Karpas-422 (cell line): ENCODE measurements around the gene NDUFB1. TPM values are rescaled to one million over a fixed set of nuclear protein-coding genes. Genes with fewer than 3 reads are reported as not detected.

ENCODE experiments used
- DNase-seq: peaks from one replicate; pipeline ENCODE4 v3.0.0-alpha.2; 2015
- H2AFZ ChIP-seq: fragments of 200-600 bp; sonication (generic); 2 replicates; pipeline ENCODE4 v1.6.1; 2014; ENCODE audit warnings: antibody characterized with exemption, low read length, mixed read lengths
- H3K27ac ChIP-seq: fragments of 200-600 bp; sonication (generic); 2 replicates; pipeline ENCODE4 v1.5.1; 2014; ENCODE audit warnings: mild to moderate bottlenecking, low read length, moderate library complexity
- H3K27me3 ChIP-seq: fragments of 200-600 bp; sonication (generic); 2 replicates; pipeline ENCODE4 v1.6.1; 2014; ENCODE audit warnings: low read length, mixed read lengths
- H3K36me3 ChIP-seq: fragments of 200-600 bp; sonication (generic); 2 replicates; pipeline ENCODE4 v1.6.1; 2014; ENCODE audit warnings: low read length, mixed read lengths; ENCODE audit not compliant: insufficient read depth
- H3K4me1 ChIP-seq: fragments of 200-600 bp; sonication (generic); 2 replicates; pipeline ENCODE4 v1.6.1; 2014; ENCODE audit warnings: mild to moderate bottlenecking, low read length, mixed read lengths
- H3K4me2 ChIP-seq: fragments of 200-600 bp; sonication (generic); 2 replicates; pipeline ENCODE4 v1.6.1; 2014; ENCODE audit warnings: low read length, low read depth, mild to moderate bottlenecking; ENCODE audit not compliant: poor library complexity, severe bottlenecking
- H3K4me3 ChIP-seq: fragments of 200-600 bp; sonication (generic); 2 replicates; pipeline ENCODE4 v1.5.1; 2014; ENCODE audit warnings: mild to moderate bottlenecking, antibody characterized with exemption, low read length, mixed read lengths
- H3K79me2 ChIP-seq: fragments of 200-600 bp; sonication (generic); 2 replicates; pipeline ENCODE4 v1.6.1; 2014; ENCODE audit warnings: mild to moderate bottlenecking, low read length, mixed read lengths
- H3K9ac ChIP-seq: fragments of 200-600 bp; sonication (generic); 2 replicates; pipeline ENCODE4 v1.6.0; 2014; ENCODE audit warnings: low read length
- H3K9me2 ChIP-seq: fragments of 200-600 bp; sonication (generic), shearing (Covaris generic); replicated peaks from 2 replicates; pipeline ENCODE4 v1.6.0; 2014; ENCODE audit warnings: mild to moderate bottlenecking, low read length, moderate library complexity; ENCODE audit not compliant: insufficient read depth
- H3K9me3 ChIP-seq: fragments of 300-700, 200-600 bp; sonication (generic); 2 replicates; pipeline ENCODE4 v1.6.1; 2014; ENCODE audit warnings: low read length, mixed read lengths
- H4K20me1 ChIP-seq: fragments of 200-600 bp; sonication (generic); 2 replicates; pipeline ENCODE4 v1.6.1; 2014; ENCODE audit warnings: mild to moderate bottlenecking, antibody characterized with exemption, low read length, low read depth; ENCODE audit not compliant: insufficient read depth
- total RNA-seq: library from RNA; depleted of rRNA; stranded (reverse); fragments of >200 nt; shearing (Covaris generic); gene quantifications from 2 replicates; pipeline ENCODE4 v1.2.3, GENCODE V29; 2014; ENCODE audit warnings: low replicate concordance; rRNA removed

NDUFB1 gene
- total RNA-seq: 873 and 892 TPM in 2 replicates

DNA sequence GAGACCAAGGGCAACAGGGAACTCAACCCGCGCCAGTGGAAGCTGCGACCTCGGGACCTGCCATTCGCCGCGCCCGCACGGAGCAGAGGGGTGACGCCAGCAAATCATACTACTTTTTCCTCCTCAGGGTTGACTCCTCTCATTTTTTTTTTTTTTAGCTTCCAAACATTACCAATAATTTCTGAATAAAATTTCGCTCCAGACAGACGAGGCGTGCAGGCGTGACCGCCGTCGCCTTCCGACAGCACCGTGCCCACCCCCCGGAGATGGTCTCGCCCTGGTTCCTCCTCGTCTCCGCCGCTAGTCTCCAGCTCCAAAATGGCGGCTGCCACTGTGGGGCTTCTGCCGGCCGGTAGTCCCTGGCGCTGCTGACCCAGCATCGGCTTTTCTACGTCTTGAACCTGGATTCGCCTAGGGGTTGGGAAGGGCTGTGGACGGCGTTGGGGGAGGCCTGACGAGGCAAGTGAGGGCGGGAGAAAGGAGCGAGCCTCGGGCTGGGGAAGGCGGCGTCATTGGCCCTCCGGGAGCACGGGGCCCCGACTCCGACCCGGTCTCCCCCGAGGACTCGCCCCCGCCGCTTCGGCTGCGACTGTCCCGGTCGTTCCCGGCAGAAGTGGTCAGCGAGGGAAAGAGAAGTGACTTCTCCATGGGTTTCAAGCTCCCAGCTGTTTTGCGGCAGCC lies at the start of gene NDUFB1, which contains the start of gene CPSF2:
NDUFB1 (minus strand) TSS at position 37 of the 681 bp plus-strand sequence. CDS start 4,069 bp downstream, outside the sequence.
CPSF2 (plus strand) TSS at position 300 of the 681 bp plus-strand sequence. CDS start 9,016 bp downstream, outside the sequence.
- H3K4me3 ChIP-seq: peak within 1 kb of the TSS; percentile 85
- peak; percentile 96 for DNase-seq
- H3K9me2 ChIP-seq: no peaks in the 10 kb centered on the region
- H3K4me2 ChIP-seq: peak within 1 kb of the TSS; percentile 84
- no peaks in the 10 kb centered on the region for H4K20me1 ChIP-seq
- peaks cover 55% of the 10 kb centered on the region; the same call in 1 of the 2 replicates for H3K36me3 ChIP-seq
- no peaks in the 10 kb centered on the region for H3K9me3 ChIP-seq
- peak within 1 kb of the TSS; percentile 76 for H3K27ac ChIP-seq
- peaks cover 39% of the 10 kb centered on the region for H3K4me1 ChIP-seq
- no peaks in the 10 kb centered on the region for H3K27me3 ChIP-seq
- peak within 1 kb of the TSS; percentile 94 for H2AFZ ChIP-seq
- peaks cover 83% of the 10 kb centered on the region for H3K79me2 ChIP-seq
- H3K9ac ChIP-seq: peak within 1 kb of the TSS; percentile 95

DNA sequence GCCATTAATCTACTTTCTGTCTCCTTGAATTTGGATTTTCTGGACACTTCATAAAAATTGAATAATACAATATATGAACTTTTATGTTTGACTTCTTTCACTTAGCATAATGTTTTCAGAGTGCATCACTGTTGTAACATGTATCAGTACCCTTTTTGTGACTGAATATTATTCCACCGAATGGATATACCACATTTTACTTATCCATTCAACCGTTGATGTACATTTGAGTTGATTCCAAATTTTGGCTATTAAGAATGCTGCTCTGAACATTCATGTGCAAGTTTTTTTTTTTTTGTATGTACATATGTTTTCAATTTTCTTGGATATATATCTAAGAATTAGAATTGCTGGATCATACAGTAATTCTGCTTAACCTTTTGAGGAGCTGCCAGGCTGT lies 43.5 kb upstream of the NDUFB1 start:
- no peak overlapping the region for H3K27ac ChIP-seq
- no peaks in the 10 kb centered on the region for H3K4me1 ChIP-seq
- no peaks in the 10 kb centered on the region for H3K9me2 ChIP-seq
- no peak for DNase-seq
- peaks cover 14% of the 10 kb centered on the region for H3K9me3 ChIP-seq
- peaks cover 67% of the 10 kb centered on the region for H3K36me3 ChIP-seq
- no peaks in the 10 kb centered on the region for H3K79me2 ChIP-seq
- H3K9ac ChIP-seq: no peak overlapping the region
- H3K27me3 ChIP-seq: no peaks in the 10 kb centered on the region
- H3K4me2 ChIP-seq: no peak overlapping the region
- no peaks in the 10 kb centered on the region for H4K20me1 ChIP-seq
- H2AFZ ChIP-seq: no peak overlapping the region
- H3K4me3 ChIP-seq: no peak overlapping the region

DNA sequence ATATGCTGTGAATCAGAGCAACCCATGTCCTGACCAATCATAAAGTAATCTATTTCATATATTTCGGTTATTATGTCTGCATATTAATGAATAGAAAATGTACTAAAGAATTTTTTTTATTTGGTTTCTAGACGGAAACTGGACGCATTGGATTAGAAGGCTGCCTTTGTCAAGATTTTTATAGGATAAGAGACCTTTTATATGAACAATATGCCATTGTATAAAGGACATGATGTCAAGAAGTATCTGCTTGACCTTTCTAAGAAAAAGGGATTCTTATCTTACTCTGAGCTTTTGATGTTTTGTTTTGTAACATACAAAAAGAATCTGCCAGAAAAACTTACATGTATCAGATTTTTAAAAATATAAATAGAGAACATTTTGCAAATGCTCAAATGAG lies 40.0 kb upstream of the NDUFB1 start:
- Histone ChIP-seq H3K4me2 (no peak overlapping the region), H3K27ac (no peak overlapping the region), H2AFZ (no peak overlapping the region), H4K20me1 (no peaks in the 10 kb centered on the region), H3K9ac (no peak overlapping the region), H3K27me3 (no peaks in the 10 kb centered on the region), H3K36me3 (peaks cover 94% of the 10 kb centered on the region), H3K9me3 (peaks cover 14% of the 10 kb centered on the region), H3K4me1 (no peaks in the 10 kb centered on the region), H3K9me2 (no peaks in the 10 kb centered on the region), H3K79me2 (peaks cover 9% of the 10 kb centered on the region; the same call in 1 of the 2 replicates), H3K4me3 (no peak overlapping the region)
- DNase-seq: no peak

DNA sequence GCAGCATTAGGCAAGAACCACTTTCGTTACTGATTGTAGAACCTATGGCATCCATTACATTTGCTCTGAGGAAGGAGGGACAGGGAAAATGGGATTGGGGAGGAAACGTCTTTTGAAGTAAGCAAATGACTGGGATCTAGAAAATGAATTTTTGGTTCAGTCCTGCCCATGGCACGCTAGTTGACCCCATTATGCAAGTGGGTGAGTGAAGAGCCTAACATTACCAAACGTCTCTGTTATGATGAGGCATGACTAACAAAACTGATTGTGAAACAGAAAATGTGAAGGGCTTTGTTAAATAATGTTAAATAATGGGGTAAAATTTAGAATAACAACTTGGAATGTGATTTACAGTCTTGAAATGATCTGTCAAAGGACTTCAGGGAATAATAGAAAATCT lies 39.1 kb upstream of the NDUFB1 start:
- H3K4me1 ChIP-seq: no peaks in the 10 kb centered on the region
- H3K4me2 ChIP-seq: no peak overlapping the region
- no peak overlapping the region for H2AFZ ChIP-seq
- peaks cover 12% of the 10 kb centered on the region; the same call in 1 of the 2 replicates for H3K79me2 ChIP-seq
- no peak overlapping the region for H3K9ac ChIP-seq
- no peaks in the 10 kb centered on the region for H4K20me1 ChIP-seq
- no peaks in the 10 kb centered on the region for H3K27me3 ChIP-seq
- H3K9me2 ChIP-seq: no peaks in the 10 kb centered on the region
- no peak for DNase-seq
- H3K9me3 ChIP-seq: peaks cover 14% of the 10 kb centered on the region
- H3K36me3 ChIP-seq: peaks cover 96% of the 10 kb centered on the region
- no peak overlapping the region for H3K4me3 ChIP-seq
- no peak overlapping the region for H3K27ac ChIP-seq

DNA sequence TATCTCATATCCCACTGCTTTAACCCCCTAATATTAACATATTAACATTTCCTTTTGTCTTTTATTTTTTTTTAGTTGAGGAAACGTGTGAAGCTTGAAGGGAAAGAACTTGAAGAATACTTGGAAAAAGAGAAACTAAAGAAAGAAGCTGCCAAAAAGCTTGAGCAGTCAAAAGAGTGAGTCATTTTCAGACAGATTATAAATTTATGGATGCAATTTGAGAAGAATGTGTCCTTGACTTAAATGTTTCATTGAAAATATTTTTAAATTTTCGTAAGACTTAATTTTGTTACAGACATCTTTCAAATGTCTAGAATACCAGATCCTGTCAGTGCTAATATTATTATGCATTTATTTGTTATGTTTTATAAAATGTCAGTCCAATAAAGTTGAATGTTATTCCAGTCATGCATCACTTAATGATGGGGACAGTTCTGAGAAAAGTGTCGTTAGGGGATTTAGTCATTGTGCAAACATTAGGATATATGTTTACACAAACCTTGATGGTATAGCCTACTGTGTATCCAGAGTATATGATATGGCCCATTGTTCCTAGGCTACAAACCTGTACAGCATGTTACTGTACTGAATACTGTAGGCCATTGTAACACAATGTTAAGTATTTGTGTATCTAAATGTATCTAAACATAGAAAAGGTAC lies 32.9 kb upstream of the NDUFB1 start:
- peaks cover 68% of the 10 kb centered on the region for H3K36me3 ChIP-seq
- no peaks in the 10 kb centered on the region for H3K27me3 ChIP-seq
- H3K9me2 ChIP-seq: no peaks in the 10 kb centered on the region
- H3K9me3 ChIP-seq: no peaks in the 10 kb centered on the region
- H3K27ac ChIP-seq: no peak overlapping the region
- H4K20me1 ChIP-seq: 0 out of 2 replicates have a peak, but pooled peaks cover 4% of the 10 kb centered on the region
- peaks cover 53% of the 10 kb centered on the region for H3K79me2 ChIP-seq
- H3K4me3 ChIP-seq: no peak overlapping the region
- no peak for DNase-seq
- no peak overlapping the region for H3K4me2 ChIP-seq
- no peak overlapping the region for H2AFZ ChIP-seq
- no peak overlapping the region for H3K9ac ChIP-seq
- no peaks in the 10 kb centered on the region for H3K4me1 ChIP-seq

DNA sequence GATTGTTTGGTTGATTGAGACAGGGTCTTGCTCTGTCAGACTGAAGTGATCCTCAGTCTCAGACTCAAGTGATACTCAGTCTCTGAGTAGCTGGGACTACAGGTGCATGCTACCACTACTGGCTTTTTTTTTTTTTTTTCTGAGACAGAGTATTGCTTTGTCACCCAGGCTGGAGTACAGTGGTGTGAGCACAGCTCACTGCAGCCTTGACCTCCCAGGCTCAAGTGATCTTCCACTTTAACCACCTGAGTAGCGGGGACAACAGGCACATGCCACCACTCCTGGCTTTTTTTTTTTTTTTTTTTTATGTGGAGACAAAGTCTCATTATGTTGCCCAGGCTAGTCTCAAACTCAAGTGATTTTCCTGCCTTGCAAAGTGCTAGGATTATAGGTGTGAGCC lies 32.1 kb upstream of the NDUFB1 start:
- no peak overlapping the region for H3K9ac ChIP-seq
- peaks cover 66% of the 10 kb centered on the region for H3K36me3 ChIP-seq
- no peaks in the 10 kb centered on the region for H3K27me3 ChIP-seq
- no peaks in the 10 kb centered on the region for H3K9me2 ChIP-seq
- 0 out of 2 replicates have a peak, but pooled peaks cover 8% of the 10 kb centered on the region for H4K20me1 ChIP-seq
- no peak for DNase-seq
- no peak overlapping the region for H3K27ac ChIP-seq
- no peaks in the 10 kb centered on the region for H3K9me3 ChIP-seq
- no peak overlapping the region for H2AFZ ChIP-seq
- H3K79me2 ChIP-seq: peaks cover 59% of the 10 kb centered on the region
- H3K4me1 ChIP-seq: no peaks in the 10 kb centered on the region
- no peak overlapping the region for H3K4me2 ChIP-seq
- no peak overlapping the region for H3K4me3 ChIP-seq

DNA sequence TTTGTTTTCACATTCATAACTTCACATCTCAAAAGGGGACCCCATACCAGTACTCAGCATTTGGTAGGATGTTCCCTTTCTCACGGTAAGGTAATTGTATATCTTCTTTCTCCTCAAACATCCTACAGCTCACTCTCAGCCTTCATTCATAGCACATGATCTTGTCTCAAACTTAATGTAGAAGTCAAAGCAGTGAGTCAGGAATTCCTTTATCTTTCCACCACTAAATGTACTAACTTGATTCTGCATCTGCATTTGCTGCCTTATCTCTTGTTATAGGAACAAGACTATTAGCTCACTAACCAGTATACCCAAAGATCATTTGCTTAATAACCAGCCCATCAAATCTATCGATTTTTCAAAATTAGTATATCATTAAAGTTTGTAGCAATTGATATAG lies 23.2 kb upstream of the NDUFB1 start:
- no peak overlapping the region for H3K4me2 ChIP-seq
- H3K36me3 ChIP-seq: peaks cover 85% of the 10 kb centered on the region
- DNase-seq: no peak

DNA sequence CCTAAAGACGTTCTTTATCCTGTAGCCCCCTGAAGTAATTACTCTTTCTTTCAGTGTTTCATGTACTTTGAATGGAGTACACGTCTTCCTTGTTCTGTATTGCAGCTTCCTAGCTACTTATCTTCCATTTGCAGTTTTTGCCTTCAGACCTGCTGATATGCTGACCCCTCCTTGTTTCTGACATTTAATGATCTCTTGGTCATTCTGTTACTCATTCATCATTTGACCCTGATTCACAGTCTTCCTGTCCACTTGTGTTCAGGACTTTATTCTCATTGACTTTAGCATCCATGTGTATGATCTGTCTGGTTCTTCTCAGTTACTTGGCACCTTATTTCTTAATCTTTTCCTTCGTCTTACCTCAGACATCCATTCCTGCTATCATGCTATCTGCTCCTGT lies 22.5 kb upstream of the NDUFB1 start:
- Histone ChIP-seq H3K27me3 (no peaks in the 10 kb centered on the region), H3K27ac (no peak overlapping the region), H3K9me3 (no peaks in the 10 kb centered on the region), H4K20me1 (no peaks in the 10 kb centered on the region), H2AFZ (no peak overlapping the region), H3K9me2 (no peaks in the 10 kb centered on the region), H3K4me2 (no peak overlapping the region), H3K4me3 (no peak overlapping the region), H3K4me1 (no peaks in the 10 kb centered on the region), H3K9ac (no peak overlapping the region), H3K36me3 (peaks cover 80% of the 10 kb centered on the region), H3K79me2 (peaks cover 65% of the 10 kb centered on the region)
- no peak for DNase-seq

More for the DNA sequence above, 23.2 kb upstream of the NDUFB1 start:
- Histone ChIP-seq H3K4me3 (no peak overlapping the region), H3K9ac (no peak overlapping the region), H3K4me1 (no peaks in the 10 kb centered on the region), H3K27ac (no peak overlapping the region), H3K9me3 (no peaks in the 10 kb centered on the region), H3K9me2 (no peaks in the 10 kb centered on the region), H3K79me2 (peaks cover 71% of the 10 kb centered on the region), H2AFZ (no peak overlapping the region), H4K20me1 (0 out of 2 replicates have a peak, but pooled peaks cover 3% of the 10 kb centered on the region), H3K27me3 (no peaks in the 10 kb centered on the region)
